Neural progenitor cell (in vitro differentiated cells): Measurements from ENCODE around the gene POLN. TPM values are rescaled to one million over a fixed set of nuclear protein-coding genes. Genes with fewer than 3 reads are reported as not detected.

Experiments
- DNase-seq: peaks from one replicate; pipeline ENCODE4 v3.0.0-alpha.2; 2016; ENCODE audit warnings: low spot score
- H2AFZ ChIP-seq: fragments of 200-600 bp; sonication (generic); replicated peaks from 2 replicates; pipeline ENCODE4 v1.6.1; 2016; ENCODE audit warnings: antibody characterized with exemption
- H3F3A ChIP-seq: fragments of 200-600 bp; sonication (generic); 2 replicates; pipeline ENCODE4 v1.6.1; 2016; ENCODE audit warnings: antibody characterized with exemption, low read depth
- H3K27ac ChIP-seq: fragments of 200-600 bp; sonication (generic); 2 replicates; pipeline ENCODE4 v1.5.1; 2016; ENCODE audit warnings: mild to moderate bottlenecking
- H3K27me3 ChIP-seq: fragments of 200-600 bp; sonication (generic); 2 replicates; pipeline ENCODE4 v1.6.1; 2016; ENCODE audit warnings: mild to moderate bottlenecking, moderate library complexity
- H3K36me3 ChIP-seq: fragments of 200-600 bp; sonication (generic); 2 replicates; pipeline ENCODE4 v1.5.1; 2016
- H3K4me1 ChIP-seq: fragments of 200-600 bp; sonication (generic); 2 replicates; pipeline ENCODE4 v1.6.1; 2016; ENCODE audit warnings: mixed run types
- H3K4me2 ChIP-seq: fragments of 200-600 bp; sonication (generic); 2 replicates; pipeline ENCODE4 v1.6.1; 2016
- H3K4me3 ChIP-seq: fragments of 200-600 bp; sonication (generic); 2 replicates; pipeline ENCODE4 v1.5.1; 2016
- H3K79me2 ChIP-seq: fragments of 200-600 bp; sonication (generic); 2 replicates; pipeline ENCODE4 v1.6.1; 2016; ENCODE audit warnings: low read depth
- H3K9ac ChIP-seq: fragments of 200-600 bp; sonication (generic); 2 replicates; pipeline ENCODE4 v1.6.1; 2016
- H3K9me3 ChIP-seq: fragments of 200-600 bp; sonication (generic); 2 replicates; pipeline ENCODE4 v1.5.1; 2016; ENCODE audit warnings: low read depth
- H4K20me1 ChIP-seq: fragments of 200-600 bp; sonication (generic); 2 replicates; pipeline ENCODE4 v1.6.1; 2016; ENCODE audit warnings: low read depth
- H3K27ac Mint-ChIP-seq: 3 replicates; pipeline ENCODE4 v1.8.0; 2021; ENCODE audit warnings: mixed read lengths
- H3K27me3 Mint-ChIP-seq: 2 replicates; pipeline ENCODE4 v1.8.0; 2022; ENCODE audit warnings: low read depth, mild to moderate bottlenecking, inconsistent platforms, moderate library complexity, mixed read lengths; ENCODE audit not compliant: insufficient read depth
- H3K36me3 Mint-ChIP-seq: 3 replicates; pipeline ENCODE4 v1.8.0; 2021; ENCODE audit warnings: mixed read lengths
- H3K4me1 Mint-ChIP-seq: 3 replicates; pipeline ENCODE4 v1.8.0; 2021; ENCODE audit warnings: mixed read lengths
- H3K4me3 Mint-ChIP-seq: 3 replicates; pipeline ENCODE4 v1.8.0; 2021; ENCODE audit warnings: mild to moderate bottlenecking, moderate library complexity, mixed read lengths
- H3K9me3 Mint-ChIP-seq: 3 replicates; pipeline ENCODE4 v1.8.0; 2020; ENCODE audit warnings: mixed read lengths
- CTCF ChIP-seq: fragments of 200-600 bp; sonication (generic); IDR thresholded peaks from 2 replicates; pipeline ENCODE4 v1.5.1; 2017; ENCODE audit warnings: antibody characterized with exemption, mild to moderate bottlenecking
- EZH2 ChIP-seq: fragments of 200-600 bp; sonication (generic); IDR thresholded peaks from 2 replicates; pipeline ENCODE4 v1.6.1; 2017; ENCODE audit warnings: antibody characterized with exemption, mild to moderate bottlenecking, moderate library complexity
- EZH2phosphoT487 ChIP-seq: fragments of 200-600 bp; sonication (generic); IDR thresholded peaks from 2 replicates; pipeline ENCODE4 v1.6.1; 2017; ENCODE audit warnings: antibody characterized with exemption
- total RNA-seq: library from RNA; depleted of rRNA; stranded (reverse); fragments of >200 nt; gene quantifications from 2 replicates; pipeline ENCODE4 v1.2.3, GENCODE V29; 2015; ENCODE audit warnings: low replicate concordance

The POLN gene
- total RNA-seq, 1 donor from 2014 or later = 1.7 TPM

GRCh38 chr4:2142630-2143427 is 99.1 kb downstream of the POLN start:
- Mint-ChIP-seq H3K4me3 (no peak overlapping the region), H3K27me3 (peaks cover 3% of the 10 kb centered on the region)
- H3K4me3 ChIP-seq = no peak overlapping the region

GRCh38 chr4:2141762-2142451 is 100.0 kb downstream of the POLN start:
- Mint-ChIP-seq H3K4me1 (peaks cover 23% of the 10 kb centered on the region), H3K9me3 (peaks cover 2% of the 10 kb centered on the region), H3K4me3 (no peak overlapping the region), H3K36me3 (peaks cover 1% of the 10 kb centered on the region), H3K27me3 (peaks cover 3% of the 10 kb centered on the region), H3K27ac (peak overlapping the region; percentile 51)
- H3K79me2 ChIP-seq = no peaks in the 10 kb centered on the region
- no peak overlapping the region for H3K4me2 ChIP-seq
- H3K4me3 ChIP-seq = no peak overlapping the region
- no peak for DNase-seq
- H3F3A ChIP-seq = peaks cover 9% of the 10 kb centered on the region
- H3K27ac ChIP-seq = no peak overlapping the region
- peaks cover 8% of the 10 kb centered on the region for H3K4me1 ChIP-seq
- no peak for TF ChIP-seq CTCF
- no peak for TF ChIP-seq EZH2phosphoT487
- TF ChIP-seq EZH2 = no peak
- H3K27me3 ChIP-seq = peaks cover 43% of the 10 kb centered on the region
- H3K9ac ChIP-seq = no peak overlapping the region
- no peak overlapping the region for H2AFZ ChIP-seq
- no peaks in the 10 kb centered on the region for H3K9me3 ChIP-seq
- no peaks in the 10 kb centered on the region for H4K20me1 ChIP-seq
- H3K36me3 ChIP-seq = no peaks in the 10 kb centered on the region

More at GRCh38 chr4:2142630-2143427, 99.1 kb downstream of the POLN start:
- Histone ChIP-seq H3K79me2 (no peaks in the 10 kb centered on the region), H4K20me1 (no peaks in the 10 kb centered on the region), H3K36me3 (no peaks in the 10 kb centered on the region), H3K27me3 (peaks cover 43% of the 10 kb centered on the region), H2AFZ (no peak overlapping the region), H3K4me1 (peaks cover 8% of the 10 kb centered on the region), H3K9me3 (no peaks in the 10 kb centered on the region), H3K9ac (no peak overlapping the region), H3F3A (peaks cover 9% of the 10 kb centered on the region), H3K27ac (no peak overlapping the region), H3K4me2 (no peak overlapping the region)
- DNase-seq = no peak
- H3K36me3 Mint-ChIP-seq = peaks cover 1% of the 10 kb centered on the region
- peaks cover 23% of the 10 kb centered on the region for H3K4me1 Mint-ChIP-seq
- H3K9me3 Mint-ChIP-seq = peaks cover 2% of the 10 kb centered on the region
- TF ChIP-seq EZH2phosphoT487 (no peak), CTCF (no peak), EZH2 (no peak)
- no peak overlapping the region for H3K27ac Mint-ChIP-seq

GRCh38 chr4:2141022-2141761 is 100.7 kb downstream of the POLN start:
- Histone ChIP-seq H3K9me3 (no peaks in the 10 kb centered on the region), H3K27ac (no peak overlapping the region), H3K4me2 (no peak overlapping the region), H3K4me1 (peaks cover 8% of the 10 kb centered on the region), H3K79me2 (no peaks in the 10 kb centered on the region), H3K27me3 (peaks cover 43% of the 10 kb centered on the region), H2AFZ (no peak overlapping the region), H3K9ac (no peak overlapping the region), H3K4me3 (no peak overlapping the region), H3K36me3 (no peaks in the 10 kb centered on the region), H4K20me1 (no peaks in the 10 kb centered on the region), H3F3A (peaks cover 9% of the 10 kb centered on the region)
- Mint-ChIP-seq H3K27ac (no peak overlapping the region), H3K9me3 (peaks cover 2% of the 10 kb centered on the region), H3K4me3 (no peak overlapping the region), H3K36me3 (peaks cover 1% of the 10 kb centered on the region), H3K27me3 (peaks cover 3% of the 10 kb centered on the region), H3K4me1 (peaks cover 23% of the 10 kb centered on the region)
- TF ChIP-seq CTCF (no peak), EZH2 (no peak), EZH2phosphoT487 (no peak)
- DNase-seq = no peak
